ENCODE data around the gene COX8C. TPM values are rescaled to one million over a fixed set of nuclear protein-coding genes. Genes with fewer than 3 reads are reported as not detected.

Gene COX8C
- total and polyA plus RNA-seq, 9 of the 15 experiments (the other 6 are each of a cell fraction or from before 2014, with no cell fraction given): not detected

GRCh38 chr14:93320489-93320888 lies 26.5 kb upstream of the COX8C start:
- Histone ChIP-seq H3K9ac (ENCODE audit: insufficient read depth in 1 of 2, low read depth in 2 of 2, low read length in 2 of 2) (no peak overlapping the region), H3K4me1 (replicated peaks in 1 of 2; ENCODE audit: control insufficient read depth in 2 of 2, insufficient read depth in 2 of 2, low read length in 2 of 2) (peaks cover 4 to 42% of the 10 kb centered on the region in 2 experiments; a peak in 4 of 5 replicates), H3K79me2 (ENCODE audit: control insufficient read depth, insufficient read depth, low read length) (peaks cover 90% of the 10 kb centered on the region), H3K9me1 (ENCODE audit: control insufficient read depth, insufficient read depth, low read length) (no peaks in the 10 kb centered on the region), H3K4me2 (ENCODE audit: insufficient read depth, low read length) (no peak overlapping the region), H3K4me3 (no peak overlapping the region), H3K27ac (ENCODE audit: extremely low read depth, low read depth, low read length) (no peak overlapping the region), H4K20me1 (replicated peaks; ENCODE audit: control insufficient read depth, insufficient read depth, low read length) (no peaks in the 10 kb centered on the region), H3K9me3 (replicated peaks; ENCODE audit: control insufficient read depth, insufficient read depth, low read depth, low read length) (no peaks in the 10 kb centered on the region), H3K27me3 (ENCODE audit: control insufficient read depth in 2 of 2, insufficient read depth in 2 of 2, low read length in 2 of 2) (no peaks in the 10 kb centered on the region), H2AFZ (ENCODE audit: low read depth, low read length) (no peak overlapping the region), H3K36me3 (ENCODE audit: control insufficient read depth, insufficient read depth, low read length) (peaks cover 11% of the 10 kb centered on the region; the same call in 2 of the 3 replicates)
- ChIA-PET POLR2A (interaction anchor here (0.7 to 2.2 kb wide), 2 partner anchors 10 to 34 kb away, joined by 3 to 11 read pairs; no protein-coding TSS in a partner anchor), CTCF (ENCODE audit: low intra/inter-chr PET ratio) (no interaction called here)
- no peak for DNase-seq (ENCODE audit: extremely low read depth in 1 of 4, low spot score in 3 of 4)
- no peak for ATAC-seq
- no TSS peak for BruUV-seq (replicated peaks)
- in situ Hi-C loops (cut with MboI) (no loop called here), intact Hi-C loops (cut with micrococcal nuclease) (no loop called here)
- no peak for FAIRE-seq
- TF ChIP-seq CEBPZ (IDR thresholded peaks at IDR 0.05; ENCODE audit: borderline replicate concordance, low read depth, low read length) (no peak), FOXM1 (IDR thresholded peaks at IDR 0.05; ENCODE audit: low read depth) (no peak), FOXM1 (CRISPR knock-in tag; IDR thresholded peaks at IDR 0.05; ENCODE audit: low read depth) (no peak), ZNF639 (CRISPR knock-in tag; conservative IDR thresholded peaks at IDR 0.05 in 1 of 2, IDR thresholded peaks at IDR 0.05 in 1 of 2) (no peak), CGGBP1 (CRISPR knock-in tag; IDR thresholded peaks at IDR 0.05) (no peak), PTBP1 (IDR thresholded peaks at IDR 0.05; ENCODE audit: low read depth, low read length) (no peak), CEBPG (CRISPR knock-in tag; IDR thresholded peaks at IDR 0.05) (no peak), CEBPG (tag; conservative IDR thresholded peaks at IDR 0.05 in 1 of 2, IDR thresholded peaks at IDR 0.05 in 1 of 2) (0 out of 4 replicates have a peak, but pooled peaks of 1 of the 2 experiments have one; percentile 16), ZNF584 (CRISPR knock-in tag; IDR thresholded peaks at IDR 0.05; ENCODE audit: low read depth) (no peak), ZBTB7A (IDR thresholded peaks at IDR 0.05; ENCODE audit: borderline replicate concordance, control insufficient read depth, low read depth, low read length) (no peak)
